HL-60 (cell line): ENCODE data around the gene TUBB2A.

ENCODE experiments used
- DNase-seq, 2 experiments: peaks; one replicate each; pipeline ENCODE4 v3.0.0-alpha.2; 2010 to 2020; ENCODE audit warnings: low read depth in 1 of 2, low spot score in 1 of 2
- H3K27ac ChIP-seq: fragments of 250-450 bp; sonication (Bioruptor Pico); replicated peaks from 2 replicates; pipeline ENCODE4 v1.5.1; 2020; ENCODE audit warnings: mild to moderate bottlenecking, moderate library complexity
- H3K27me3 ChIP-seq: fragments of 250-450 bp; sonication (Bioruptor Pico); 2 replicates; pipeline ENCODE4 v1.5.1; 2021; ENCODE audit warnings: mild to moderate bottlenecking, moderate library complexity; ENCODE audit not compliant: insufficient read depth, poor library complexity, severe bottlenecking
- H3K4me3 ChIP-seq: replicated peaks from 2 replicates; pipeline ENCODE4 v1.5.1; 2011; ENCODE audit warnings: mild to moderate bottlenecking, control low read depth, low read length; ENCODE audit not compliant: insufficient read depth
- POLR2AphosphoS5 ChIP-seq: IDR thresholded peaks from 2 replicates; pipeline ENCODE4 v1.6.1; 2012; ENCODE audit warnings: low read depth
- SPI1 ChIP-seq: IDR thresholded peaks from 2 replicates; pipeline ENCODE4 v1.6.1; 2012; ENCODE audit warnings: low read depth, mild to moderate bottlenecking, borderline replicate concordance
- TF ChIP-seq, protein P1 (sequence below): IDR thresholded peaks from 2 replicates; pipeline ENCODE4 v1.6.1; 2012; ENCODE audit warnings: low read depth; ENCODE audit not compliant: insufficient replicate concordance

TUBB2A gene

DNA sequence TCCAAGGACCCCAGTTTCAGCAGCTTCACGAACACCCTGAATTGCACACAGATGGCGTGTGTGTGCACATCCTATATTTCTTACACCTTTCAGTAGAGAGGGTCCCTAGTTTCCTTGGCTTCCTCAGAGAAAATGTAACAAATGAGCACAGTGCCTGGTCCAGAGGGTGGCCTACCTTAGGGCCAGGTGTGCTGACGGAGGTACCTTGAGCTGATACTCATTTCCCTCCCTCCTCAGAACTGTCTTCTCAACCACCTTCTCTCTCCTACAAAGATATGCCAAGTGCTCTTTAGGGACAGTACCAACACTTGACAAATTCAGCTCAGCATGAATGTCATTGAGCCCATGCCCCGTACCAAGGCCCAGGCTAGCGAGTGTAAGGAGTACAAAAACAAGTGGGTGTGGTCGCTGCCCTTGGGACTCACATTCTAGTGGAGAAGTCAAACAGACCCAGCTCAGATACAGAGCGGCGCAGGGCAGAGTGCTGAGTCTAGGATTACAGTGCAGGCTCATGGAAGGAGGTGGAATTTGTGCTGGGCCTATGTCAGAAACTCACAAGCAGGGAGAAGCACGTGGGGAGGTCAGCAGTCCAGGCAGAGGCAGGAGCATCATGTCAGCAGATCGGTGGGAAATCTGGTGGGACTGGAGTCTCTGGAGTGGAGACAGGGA, 48.5 kb downstream of the TUBB2A start:
- TF ChIP-seq, protein P1, sequence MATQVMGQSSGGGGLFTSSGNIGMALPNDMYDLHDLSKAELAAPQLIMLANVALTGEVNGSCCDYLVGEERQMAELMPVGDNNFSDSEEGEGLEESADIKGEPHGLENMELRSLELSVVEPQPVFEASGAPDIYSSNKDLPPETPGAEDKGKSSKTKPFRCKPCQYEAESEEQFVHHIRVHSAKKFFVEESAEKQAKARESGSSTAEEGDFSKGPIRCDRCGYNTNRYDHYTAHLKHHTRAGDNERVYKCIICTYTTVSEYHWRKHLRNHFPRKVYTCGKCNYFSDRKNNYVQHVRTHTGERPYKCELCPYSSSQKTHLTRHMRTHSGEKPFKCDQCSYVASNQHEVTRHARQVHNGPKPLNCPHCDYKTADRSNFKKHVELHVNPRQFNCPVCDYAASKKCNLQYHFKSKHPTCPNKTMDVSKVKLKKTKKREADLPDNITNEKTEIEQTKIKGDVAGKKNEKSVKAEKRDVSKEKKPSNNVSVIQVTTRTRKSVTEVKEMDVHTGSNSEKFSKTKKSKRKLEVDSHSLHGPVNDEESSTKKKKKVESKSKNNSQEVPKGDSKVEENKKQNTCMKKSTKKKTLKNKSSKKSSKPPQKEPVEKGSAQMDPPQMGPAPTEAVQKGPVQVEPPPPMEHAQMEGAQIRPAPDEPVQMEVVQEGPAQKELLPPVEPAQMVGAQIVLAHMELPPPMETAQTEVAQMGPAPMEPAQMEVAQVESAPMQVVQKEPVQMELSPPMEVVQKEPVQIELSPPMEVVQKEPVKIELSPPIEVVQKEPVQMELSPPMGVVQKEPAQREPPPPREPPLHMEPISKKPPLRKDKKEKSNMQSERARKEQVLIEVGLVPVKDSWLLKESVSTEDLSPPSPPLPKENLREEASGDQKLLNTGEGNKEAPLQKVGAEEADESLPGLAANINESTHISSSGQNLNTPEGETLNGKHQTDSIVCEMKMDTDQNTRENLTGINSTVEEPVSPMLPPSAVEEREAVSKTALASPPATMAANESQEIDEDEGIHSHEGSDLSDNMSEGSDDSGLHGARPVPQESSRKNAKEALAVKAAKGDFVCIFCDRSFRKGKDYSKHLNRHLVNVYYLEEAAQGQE, result no peak
- TF ChIP-seq SPI1, result no peak
- no peak for TF ChIP-seq POLR2AphosphoS5
- Histone ChIP-seq H3K27me3 (no peaks in the 10 kb centered on the region), H3K27ac (no peak overlapping the region), H3K4me3 (no peak overlapping the region)
- no peak for DNase-seq
